Measurements from ENCODE around the gene CLCN4. TPM values are rescaled to one million over a fixed set of nuclear protein-coding genes. Genes with fewer than 3 reads are reported as not detected.

The CLCN4 gene
- total RNA-seq, 4 donors from 2014 or later, result 2.0 to 3.1 (median 2.8) TPM

GRCh38 chrX:10166731-10167151 is 10.0 kb downstream of the CLCN4 start:
- no peak for TF ChIP-seq CTCF (IDR thresholded peaks at IDR 0.05; ENCODE audit: low read depth)

- no peak for TF ChIP-seq CTCF (IDR thresholded peaks at IDR 0.05; ENCODE audit: low read depth)
Measured at GRCh38 chrX:10167573-10167972, 10.8 kb downstream of the CLCN4 start.

- no peak for TF ChIP-seq CTCF (IDR thresholded peaks at IDR 0.05; ENCODE audit: low read depth)
Measured at GRCh38 chrX:10168226-10168625, 11.5 kb downstream of the CLCN4 start.

GRCh38 chrX:10169175-10169574 is 12.4 kb downstream of the CLCN4 start:
- no peak for TF ChIP-seq CTCF (IDR thresholded peaks at IDR 0.05; ENCODE audit: low read depth)

GRCh38 chrX:10171249-10171648 is 14.5 kb downstream of the CLCN4 start:
- TF ChIP-seq CTCF (IDR thresholded peaks at IDR 0.05; ENCODE audit: low read depth), result no peak

- no peak for TF ChIP-seq CTCF (IDR thresholded peaks at IDR 0.05; ENCODE audit: low read depth)
Measured at GRCh38 chrX:10172877-10173276, 16.1 kb downstream of the CLCN4 start.

GRCh38 chrX:10173331-10173900 is 16.6 kb downstream of the CLCN4 start:
- TF ChIP-seq CTCF (IDR thresholded peaks at IDR 0.05; ENCODE audit: low read depth), result no peak
